HS-5 (cell line): Measurements from ENCODE around the gene OSBP2.

ENCODE experiments used
- DNase-seq: peaks from one replicate; pipeline ENCODE4 v3.0.0-alpha.2; 2012; ENCODE audit warnings: low read depth

Gene OSBP2

DNA sequence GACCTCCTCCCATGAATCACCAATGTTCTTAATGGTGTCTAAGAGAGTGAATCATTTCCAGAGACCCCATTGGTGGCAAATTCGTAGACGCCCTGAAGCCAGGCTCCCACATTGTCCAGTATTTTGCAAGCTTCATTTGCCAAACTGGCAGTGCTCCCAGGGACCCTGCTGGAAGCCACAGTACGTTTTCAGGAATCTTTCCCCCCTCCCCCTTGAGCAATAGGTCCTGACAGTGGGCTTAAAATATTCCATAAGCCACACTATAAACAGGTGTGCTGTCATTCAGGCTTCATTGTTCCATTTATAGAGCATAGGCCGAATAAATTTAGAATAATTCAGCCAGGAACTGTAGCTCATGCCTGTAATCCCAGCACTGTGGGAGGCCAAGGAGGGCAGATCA, 148.6 kb downstream of the OSBP2 start:
- no peak for DNase-seq

DNA sequence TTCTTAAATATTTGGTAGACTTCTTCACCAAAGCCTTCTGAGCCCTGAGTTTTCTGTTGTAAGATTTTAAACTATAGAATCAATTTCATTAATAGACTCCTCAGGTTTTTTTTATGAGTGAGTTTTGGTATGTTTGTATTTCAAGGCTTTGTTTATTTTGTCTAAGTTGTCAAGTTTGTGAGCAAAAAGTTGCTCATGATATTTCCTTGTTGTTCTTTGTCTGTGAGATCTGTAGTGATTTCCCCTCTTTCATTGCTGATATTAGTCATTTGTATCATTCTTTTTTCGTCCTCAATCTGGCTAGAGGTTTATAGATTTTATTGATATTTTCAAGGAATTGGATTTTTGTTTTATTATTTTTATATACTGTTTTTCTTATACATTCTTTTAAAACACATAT, 152.9 kb downstream of the OSBP2 start:
- no peak for DNase-seq

DNA sequence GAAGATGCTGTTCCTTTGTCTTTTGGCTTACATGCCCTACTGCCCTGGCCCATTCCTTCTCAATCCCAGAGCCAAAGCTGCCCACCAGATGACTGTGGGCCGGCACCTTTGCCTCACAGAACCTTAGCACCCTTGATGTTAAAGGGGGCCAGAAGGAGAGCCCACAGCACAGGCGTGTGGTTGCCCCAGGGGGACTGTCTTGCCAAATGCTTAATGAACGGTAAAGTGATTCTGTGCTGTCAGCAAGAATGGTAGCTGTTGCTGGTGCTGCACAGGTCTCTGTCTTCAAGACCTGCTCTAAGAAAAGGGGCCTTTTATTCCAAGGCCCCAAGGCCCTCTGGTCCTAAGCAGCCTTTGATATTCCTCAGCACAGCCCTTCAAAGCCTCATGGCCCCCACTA, 160.6 kb downstream of the OSBP2 start:
- no peak for DNase-seq

DNA sequence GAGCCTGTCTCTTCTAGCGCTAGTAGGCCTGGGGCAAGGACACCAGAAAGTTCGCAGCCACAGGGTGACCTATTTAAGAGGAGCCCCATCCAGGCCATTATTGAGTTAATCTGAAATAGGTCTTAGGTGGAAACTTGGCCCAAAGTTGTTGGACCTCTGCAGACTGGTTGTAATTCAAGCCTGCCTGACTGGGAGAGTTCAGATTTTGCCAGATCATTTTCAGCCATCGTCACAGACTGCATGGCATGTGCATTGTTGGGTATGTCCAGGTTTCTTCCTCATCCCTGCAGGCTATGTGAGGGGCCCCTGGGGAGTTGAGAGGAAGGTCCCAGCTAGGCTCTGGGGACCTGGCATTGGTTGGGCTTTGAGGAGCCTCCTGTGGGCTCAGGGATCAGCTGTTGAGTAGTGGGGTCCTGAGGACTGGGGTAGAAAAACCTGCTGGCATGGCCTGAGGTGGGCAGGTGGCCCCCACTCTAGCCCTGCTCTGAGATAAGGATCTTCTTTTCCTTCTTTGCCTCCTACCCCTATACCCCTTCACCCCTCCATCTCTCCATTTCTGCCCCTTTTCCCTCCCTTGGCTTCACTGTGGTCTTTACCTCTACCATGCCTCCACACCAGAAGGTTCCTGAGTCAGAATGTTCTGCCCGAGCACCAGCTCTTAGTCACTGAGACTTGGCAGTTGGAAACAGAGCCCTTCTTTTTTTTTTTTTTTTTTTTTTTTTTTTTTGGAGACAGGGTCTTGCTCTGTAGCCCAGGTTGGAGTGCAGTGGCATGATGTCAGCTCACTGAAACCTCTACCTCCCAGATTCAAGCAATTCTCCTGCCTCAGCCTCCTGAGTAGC, 161.2 kb downstream of the OSBP2 start:
- DNase-seq: no peak

DNA sequence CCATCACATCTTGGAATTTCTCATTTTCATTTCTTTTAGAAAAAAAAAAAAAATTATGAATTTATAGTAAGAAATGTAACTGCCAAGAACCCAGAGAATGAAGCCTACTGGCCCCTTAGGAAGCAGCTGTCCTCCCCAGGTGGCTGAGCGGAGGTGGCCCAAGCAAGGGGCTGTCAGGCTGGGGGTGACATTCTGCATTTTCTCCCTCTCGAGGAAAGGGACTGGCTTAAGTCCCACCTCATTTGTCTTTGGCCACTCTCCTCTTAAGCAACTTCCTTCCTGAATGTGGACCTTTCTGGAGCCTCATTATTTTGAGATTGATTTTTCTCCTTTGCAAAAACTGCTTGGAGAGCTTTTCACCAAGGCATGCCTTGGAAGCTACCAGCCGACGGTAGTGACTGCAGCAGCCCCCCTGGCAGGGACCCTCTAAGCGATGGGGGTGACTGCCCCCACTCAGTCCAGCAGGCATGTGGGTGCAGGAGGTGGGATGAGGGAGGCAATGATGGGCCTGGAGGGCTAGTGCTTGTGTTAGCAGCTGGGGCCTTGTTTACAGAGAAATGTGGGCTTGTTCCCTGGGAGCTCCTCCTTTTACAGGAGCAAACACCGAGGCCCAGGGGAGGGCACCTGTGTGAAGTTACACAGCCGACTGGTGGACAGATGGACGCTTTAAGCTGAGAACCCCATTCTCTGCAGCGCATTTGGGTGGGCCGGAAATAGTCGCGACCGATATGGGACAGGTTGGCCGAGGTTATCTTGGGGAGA, 162.2 kb downstream of the OSBP2 start:
- DNase-seq: no peak

DNA sequence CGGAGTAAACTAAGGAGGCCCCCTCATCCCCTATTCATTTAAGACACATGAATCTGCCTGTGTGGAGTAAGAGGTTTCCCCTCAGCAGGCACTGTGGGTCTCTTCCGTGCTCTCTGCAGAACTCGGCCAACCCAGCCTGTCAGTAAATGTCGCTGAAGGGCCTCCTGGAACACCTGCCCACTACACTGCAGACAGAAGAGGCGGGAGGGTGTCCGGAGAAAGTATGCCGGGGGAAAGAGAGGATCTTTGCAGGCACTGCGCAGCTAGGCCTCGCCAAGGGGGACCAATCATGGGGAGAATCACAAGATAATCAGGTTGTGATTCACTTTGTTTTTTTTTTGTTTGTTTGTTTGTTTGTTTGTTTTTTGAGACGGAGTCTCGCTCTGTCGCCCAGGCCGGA, 163.1 kb downstream of the OSBP2 start:
- DNase-seq: no peak

DNA sequence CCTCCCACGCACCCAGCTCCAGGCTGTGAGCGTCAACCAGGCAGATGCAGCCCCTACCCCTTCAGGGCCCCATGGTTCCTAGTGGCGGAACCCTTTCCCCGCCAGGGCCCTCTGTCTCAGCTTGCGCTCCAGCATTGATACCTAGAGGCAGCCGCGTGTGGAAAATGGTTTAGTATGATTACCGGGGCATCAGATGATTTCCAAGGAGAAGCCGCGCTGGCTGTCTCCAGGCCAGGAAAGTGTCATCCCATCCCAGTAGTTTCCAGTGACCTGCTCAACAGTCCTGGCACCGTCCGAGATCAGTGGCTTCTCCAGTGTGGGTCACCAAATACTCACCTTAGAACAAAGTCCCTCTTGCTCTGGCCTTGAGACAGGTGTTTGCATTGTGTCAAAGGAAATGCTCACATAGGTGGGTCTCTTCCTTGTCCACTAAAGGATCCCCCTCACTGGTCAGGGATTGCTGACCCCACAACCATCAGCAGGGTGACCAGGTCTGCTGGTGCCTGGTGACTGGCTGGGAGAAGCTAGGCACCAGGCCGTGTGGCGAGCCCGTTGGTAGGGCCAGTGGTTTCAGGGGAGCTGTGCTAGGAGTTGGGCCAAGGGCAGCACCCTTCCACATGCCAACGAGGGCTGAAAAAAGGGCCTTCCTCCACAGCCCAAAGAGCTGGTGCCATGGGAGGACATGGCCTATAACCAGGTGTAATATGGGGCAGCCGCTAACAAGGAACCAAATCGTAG, 164.5 kb downstream of the OSBP2 start:
- DNase-seq: no peak

DNA sequence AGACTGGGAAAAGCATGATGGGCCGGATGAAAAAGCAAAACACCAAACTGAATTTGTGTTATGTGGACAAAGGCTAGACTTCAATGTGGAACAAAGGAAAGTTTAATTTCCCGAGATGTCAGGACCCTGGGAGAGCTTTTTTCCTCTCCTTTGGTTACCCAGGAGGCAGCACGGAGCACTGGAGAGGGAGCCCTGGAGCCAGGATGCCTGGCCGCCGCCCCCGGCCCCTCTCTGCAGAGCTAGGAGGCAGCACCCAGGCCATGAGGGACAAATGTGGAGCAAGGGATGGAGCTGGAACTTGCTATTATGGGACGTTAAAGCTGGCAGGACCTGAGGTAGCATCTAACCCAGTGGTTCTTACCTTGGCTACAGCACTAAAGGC, 165.0 kb downstream of the OSBP2 start:
- DNase-seq: no peak

DNA sequence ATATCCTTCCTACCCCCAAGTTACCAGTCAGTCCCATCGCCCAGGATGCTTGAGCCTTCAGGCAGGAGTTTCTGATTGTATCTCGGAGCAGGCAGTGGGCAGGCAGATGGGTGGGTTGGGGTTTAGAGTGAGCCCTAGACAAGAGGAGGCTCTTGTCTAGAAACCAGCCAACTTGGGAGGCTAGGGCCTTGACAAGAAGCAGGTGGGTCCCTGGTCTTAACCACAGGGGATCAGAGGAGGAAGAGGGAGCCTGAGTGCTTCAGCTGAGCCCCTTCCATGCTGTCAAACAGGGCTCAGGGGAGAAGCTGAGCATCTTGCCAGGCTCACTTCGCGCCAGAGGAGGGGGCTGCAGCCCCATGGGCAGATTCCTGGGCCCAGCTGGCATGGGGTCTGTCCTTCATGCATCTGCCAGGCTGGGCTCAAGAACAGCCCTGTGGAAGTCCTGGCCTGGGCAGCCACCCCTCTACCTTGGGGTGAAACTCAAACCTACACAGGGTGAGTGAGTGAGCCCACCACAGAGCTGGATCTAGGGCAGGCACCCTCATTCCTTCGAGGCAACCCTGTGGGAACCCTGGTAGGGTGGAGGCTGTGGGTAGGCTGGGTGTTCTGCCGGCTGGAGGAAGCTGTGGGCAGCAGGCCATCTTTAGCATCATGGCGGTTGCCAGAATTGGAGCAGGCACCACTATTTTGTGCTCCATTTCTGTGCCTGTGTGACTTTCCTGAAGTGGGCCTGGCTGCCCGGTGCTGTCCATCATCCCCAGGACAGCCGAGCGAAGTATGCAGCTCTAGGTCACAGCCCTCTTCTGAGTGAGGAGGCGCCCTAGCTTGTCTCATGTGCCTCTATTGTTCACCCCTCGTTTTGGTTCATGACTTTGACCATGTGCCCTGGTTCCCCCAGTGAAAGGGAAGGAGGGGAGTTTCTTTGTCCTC, 165.8 kb downstream of the OSBP2 start:
- no peak for DNase-seq

DNA sequence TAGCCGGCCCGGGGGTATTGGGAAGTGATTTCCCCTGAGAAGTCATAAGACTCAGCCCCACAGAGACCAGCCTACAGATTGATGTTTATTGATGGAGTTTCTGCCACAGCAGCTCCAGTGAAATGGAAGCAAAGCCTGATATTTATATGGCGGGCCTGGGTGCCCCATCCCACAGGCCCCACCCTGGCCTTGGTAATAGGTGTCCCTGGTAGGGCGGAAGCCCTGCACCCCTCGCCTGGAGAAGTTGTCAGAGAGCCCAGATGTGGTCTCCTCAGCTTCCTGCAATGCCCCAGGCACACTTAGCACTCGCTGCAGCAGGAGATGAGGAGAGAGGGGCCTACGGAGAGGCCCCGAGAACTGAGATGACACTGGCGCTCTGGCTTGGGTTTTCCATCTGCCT, 166.5 kb downstream of the OSBP2 start:
- DNase-seq: no peak

DNA sequence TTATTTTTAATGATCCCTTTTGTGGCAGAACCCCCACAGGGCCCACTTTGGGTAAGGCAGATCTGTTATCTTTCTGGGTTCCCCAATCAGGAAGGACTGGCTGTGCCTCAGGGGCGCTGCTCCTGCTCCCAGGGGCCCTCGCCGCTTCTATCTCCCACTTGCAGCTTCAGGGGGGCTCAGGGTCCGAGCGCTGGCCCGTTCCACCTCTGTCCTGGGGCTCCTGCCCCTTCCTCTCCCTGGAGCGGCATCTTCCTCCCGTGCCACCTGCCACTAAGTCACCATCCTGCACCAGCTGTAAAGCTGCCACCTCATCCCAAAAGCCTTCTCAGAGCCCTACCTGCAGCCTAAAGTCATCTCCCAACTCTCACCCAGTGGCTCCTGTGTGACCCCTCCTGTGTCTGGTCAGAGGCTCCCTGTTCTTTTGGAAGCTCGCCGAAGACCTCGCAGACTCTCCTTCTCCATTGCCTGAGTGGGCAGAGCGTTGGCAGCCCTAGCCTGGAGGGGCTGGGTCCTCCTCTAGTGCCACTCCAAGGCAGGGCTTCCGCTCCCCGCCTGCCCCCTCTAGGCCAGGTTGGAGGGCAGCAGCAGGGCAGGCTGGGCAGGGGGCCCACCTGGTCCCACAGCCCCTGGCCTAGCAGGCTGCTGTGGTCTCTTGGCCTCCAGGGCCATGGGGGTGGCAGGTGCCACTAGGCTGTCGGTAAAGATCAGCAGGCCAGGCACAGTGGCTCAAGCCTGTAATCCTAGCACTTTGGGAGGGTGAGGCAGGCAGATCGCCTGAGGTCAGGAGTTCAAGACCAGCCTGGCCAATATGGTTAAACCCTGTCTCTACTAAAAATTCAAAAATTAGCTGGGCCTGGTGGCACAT, 167.2 kb downstream of the OSBP2 start:
- DNase-seq: no peak

DNA sequence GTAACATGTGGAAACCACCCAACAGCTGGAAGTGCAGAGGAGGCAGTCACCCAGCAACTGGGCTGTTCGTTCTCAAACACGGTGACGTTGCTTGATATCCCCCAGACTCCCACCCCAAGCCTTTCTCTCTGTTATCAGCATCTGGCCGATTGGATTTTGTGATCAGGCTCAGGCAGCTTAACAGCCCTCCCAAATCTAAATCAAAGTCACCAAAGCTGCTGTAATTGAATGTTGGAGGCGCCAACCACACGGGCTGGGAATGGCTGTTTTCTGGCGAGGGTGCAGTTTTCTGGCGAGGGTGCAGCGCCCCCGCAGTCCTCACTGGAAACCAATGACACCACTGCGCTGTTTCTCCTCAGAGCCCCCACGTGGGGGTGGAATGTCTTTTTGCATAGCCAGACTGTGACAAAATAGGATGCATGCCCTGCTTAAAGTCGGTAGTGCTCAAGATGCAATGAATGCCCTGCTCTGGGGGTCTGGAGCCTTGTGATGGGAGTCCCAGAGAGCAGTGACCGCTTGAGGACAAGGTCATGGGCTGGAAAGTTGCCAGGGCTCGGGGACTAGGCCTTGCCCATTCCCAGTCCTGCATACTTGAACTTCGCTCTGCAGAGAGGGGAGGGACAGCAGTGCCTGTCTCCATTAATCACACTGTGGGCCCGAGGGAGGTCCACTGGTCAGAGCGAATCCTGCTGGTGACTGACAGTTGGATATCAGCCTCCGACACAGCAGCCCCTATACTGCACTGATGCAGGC, 168.6 kb downstream of the OSBP2 start:
- DNase-seq: no peak

DNA sequence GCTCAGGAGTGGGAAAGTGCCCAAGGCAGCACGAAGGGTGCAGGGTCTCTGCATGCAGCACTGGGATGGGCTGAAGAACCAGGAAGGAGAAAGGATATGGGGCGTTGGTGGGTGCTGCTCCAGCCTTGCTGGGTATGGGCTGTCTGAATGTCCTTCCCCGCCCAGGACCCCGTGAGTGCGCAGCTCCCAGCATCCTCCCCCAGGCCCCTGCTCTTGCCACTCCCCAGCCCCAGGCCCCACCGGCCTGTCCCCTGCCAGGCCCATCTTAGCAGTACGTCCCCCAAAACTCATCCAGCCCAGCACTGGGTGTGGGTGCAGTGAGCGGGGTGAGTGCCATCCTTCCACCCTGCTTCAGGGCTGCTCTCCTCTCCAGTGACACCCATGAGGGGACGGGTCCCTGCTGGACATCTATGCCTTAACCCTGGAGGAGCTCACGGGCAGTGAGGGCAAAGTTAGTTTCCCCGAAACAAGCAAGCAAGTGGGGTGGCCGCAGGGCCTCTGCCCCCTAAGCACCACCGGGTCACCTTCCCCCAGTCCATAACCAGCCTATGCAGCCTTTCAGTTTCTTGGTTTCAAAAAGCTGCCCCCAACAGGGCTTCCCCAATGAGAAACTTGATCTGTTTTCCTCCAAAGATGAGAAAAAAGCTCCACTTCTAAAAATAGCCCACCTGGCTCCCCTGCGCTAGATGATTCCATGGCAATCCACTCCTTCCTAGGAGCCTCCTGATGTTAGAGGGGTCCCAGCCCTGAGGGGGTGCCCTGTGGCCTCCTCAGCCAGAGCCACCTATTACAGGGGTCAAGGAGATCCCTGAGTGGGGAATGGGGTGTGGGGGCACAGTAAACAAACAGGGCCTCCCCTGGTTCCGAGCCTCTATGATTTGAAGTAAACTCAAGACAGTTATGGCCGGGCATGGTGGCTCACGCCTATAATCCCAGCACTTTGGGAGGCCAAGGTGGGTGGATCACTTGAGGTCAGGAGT, 170.1 kb downstream of the OSBP2 start:
- DNase-seq: no peak

DNA sequence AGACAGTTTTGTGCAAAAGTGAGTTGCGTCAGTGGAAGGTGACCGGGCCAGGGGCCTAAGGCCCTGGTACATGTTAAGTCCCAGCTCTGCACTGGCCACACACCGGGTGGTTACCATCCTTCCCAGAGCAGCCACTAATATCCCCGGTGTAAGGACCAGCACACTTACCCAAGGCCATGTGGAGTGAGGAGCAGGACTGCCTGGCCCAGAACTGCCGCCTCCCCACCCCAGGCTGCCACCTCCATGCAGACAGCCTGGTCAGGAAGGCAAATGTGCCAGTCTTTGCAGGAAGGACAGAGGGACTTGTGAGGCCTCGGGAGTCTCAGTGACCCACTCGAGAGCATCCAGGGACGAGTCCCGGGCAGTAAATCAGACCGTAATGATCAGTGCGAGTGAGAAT, 171.0 kb downstream of the OSBP2 start:
- DNase-seq: no peak

DNA sequence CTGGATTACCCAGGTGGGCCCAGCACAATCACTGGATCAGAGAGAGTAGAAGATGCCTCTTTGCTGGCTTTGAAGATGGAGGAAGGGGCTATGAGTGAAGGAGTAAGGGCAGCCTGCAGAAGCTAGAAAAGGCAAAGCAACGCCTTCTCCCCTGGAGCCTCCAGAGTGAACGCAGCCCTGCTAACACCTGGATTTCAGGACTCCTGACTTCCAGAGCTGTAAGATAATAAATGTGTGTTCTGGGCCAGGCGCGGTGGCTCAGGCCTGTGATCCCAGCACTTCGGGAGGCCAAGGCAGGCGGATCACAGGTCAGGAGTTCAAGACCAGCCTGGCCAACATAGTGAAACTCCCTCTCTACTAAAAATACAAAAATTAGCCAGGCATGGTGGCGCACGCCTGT, 171.5 kb downstream of the OSBP2 start:
- DNase-seq: no peak

DNA sequence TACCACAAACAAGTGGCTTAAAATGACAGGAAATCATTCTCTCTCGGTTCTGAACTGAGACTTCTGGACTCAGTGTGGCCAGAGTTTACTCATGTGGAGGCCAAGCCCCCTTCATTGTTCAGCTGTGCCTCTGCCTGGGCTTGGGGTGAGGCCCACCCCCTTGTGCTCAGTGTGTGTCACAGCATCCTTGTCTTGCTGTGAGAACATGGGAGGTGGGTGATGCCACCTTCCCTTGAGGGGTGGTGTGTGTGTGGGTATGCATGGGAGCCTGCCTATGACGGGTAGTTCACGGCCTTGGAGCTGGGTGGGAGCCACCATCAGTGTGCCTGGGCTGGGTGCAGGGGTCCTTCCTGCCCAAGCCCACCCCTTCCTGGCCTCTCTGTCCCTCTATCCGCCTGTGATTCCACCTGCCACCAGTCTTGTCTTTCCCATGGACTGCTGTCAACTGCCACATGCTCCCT, 172.2 kb downstream of the OSBP2 start:
- no peak for DNase-seq

DNA sequence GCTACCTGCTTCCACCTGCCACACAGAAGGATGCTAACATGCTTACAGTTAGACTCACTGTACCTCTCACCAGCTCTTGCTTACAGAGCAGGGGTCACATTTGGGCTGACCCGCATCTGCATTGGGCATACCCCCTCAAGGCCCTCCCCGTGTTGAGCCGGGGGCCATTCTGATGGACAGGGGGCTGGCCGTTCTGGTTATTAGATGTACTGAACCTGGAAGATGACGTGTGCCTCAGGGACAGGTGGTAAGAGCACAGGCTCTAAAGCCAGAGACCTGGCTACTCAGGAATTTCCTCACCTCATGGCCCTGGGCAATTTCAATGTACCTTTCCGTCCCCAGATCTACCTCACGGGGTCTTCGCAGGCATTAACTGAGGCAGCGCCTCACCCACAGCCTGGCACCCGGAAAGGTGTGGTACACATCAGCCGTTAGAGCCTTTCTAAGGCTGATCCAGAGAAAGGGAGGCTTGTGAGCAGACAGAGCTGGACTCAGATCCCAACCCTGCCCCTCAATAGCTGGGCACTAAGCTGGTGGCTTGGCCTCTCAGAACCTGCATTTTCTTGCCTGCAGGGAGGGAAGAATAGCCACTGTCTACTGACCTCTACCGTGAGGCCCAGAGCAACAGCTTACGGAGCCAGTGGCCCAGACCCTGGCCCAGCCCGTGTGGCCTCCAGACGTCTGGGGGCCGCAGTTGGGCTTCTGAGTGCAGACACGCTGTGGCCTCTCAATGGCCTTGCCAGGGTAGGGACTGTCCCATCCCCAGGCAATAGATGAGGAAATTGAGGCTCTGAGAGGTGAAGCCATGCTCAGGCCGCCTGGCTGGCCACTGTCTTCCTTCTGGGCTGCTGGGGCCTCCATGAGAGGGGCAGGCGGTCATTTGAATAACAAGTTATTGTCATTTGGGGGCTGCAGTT, 173.3 kb downstream of the OSBP2 start:
- DNase-seq: no peak
